Lower leg skin (tissue), 4 donors: ENCODE measurements around the gene ACKR4. TPM values are rescaled to one million over a fixed set of nuclear protein-coding genes. Genes with fewer than 3 reads are reported as not detected.

Experiments
- DNase-seq, 2 donors: peaks; one replicate each; pipeline ENCODE4 v3.0.0-alpha.2; 2019; ENCODE audit warnings: low spot score in 2 of 2
- H3K4me3 ChIP-seq: fragments of 200-600 bp; sonication (generic); 2 replicates; pipeline ENCODE4 v1.5.1; 2017; ENCODE audit warnings: mild to moderate bottlenecking, low read depth; ENCODE audit not compliant: poor library complexity, severe bottlenecking
- CTCF ChIP-seq, 3 donors: fragments of 450-650 bp; IDR thresholded peaks; one replicate each; pipeline ENCODE4 v1.5.1; 2016; ENCODE audit warnings: antibody characterized with exemption in 3 of 3, mild to moderate bottlenecking in 3 of 3, moderate library complexity in 2 of 3
- POLR2A ChIP-seq, 2 donors: fragments of 450-650 bp; IDR thresholded peaks; one replicate each; pipeline ENCODE4 v1.6.1; 2016 to 2017; ENCODE audit warnings: antibody characterized with exemption in 2 of 2, mild to moderate bottlenecking in 1 of 2, moderate library complexity in 1 of 2
- WGBS, 2 donors: methylation state at CpG; one replicate each; pipeline ENCODE4 v1.1.5; 2018; 5-methylcytosine and 5-hydroxymethylcytosine counted together
- intact Hi-C: fragments of 100-400 bp; cut with DNase I; formaldehyde crosslinking; loops from one replicate; pipeline ENCODE4 v1.15.0; 2023; ENCODE audit warnings: low total_unique reads
- total RNA-seq, 4 donors: library from RNA; depleted of rRNA; stranded (reverse); fragments of >200 nt; gene quantifications; one replicate each; pipeline ENCODE4 v1.1.0, GENCODE V29; 2016

The ACKR4 gene
- total RNA-seq, 4 donors from 2014 or later = 1.8 to 5.6 (median 4.9) TPM

- no peak for DNase-seq
- H3K4me3 ChIP-seq = no peak overlapping the region
- WGBS, 2 donors = 93 to 100% methylated on average over 1 of the region's 1 CpG
- TF ChIP-seq CTCF (IDR thresholded peaks at IDR 0.05) (no peak), POLR2A (IDR thresholded peaks at IDR 0.05) (no peak)
- intact Hi-C loops = loop anchor here (10.0 kb wide), 1 partner anchor 81 kb away; no protein-coding TSS in a partner anchor
Observed at GRCh38 chr3:132625613-132626012, 28.5 kb downstream of the ACKR4 start.

GRCh38 chr3:132626955-132627354, 29.9 kb downstream of the ACKR4 start:
- TF ChIP-seq POLR2A (IDR thresholded peaks at IDR 0.05) (no peak), CTCF (IDR thresholded peaks at IDR 0.05) (no peak)
- H3K4me3 ChIP-seq = no peak overlapping the region
- intact Hi-C loops = loop anchor here (10.0 kb wide), 1 partner anchor 82 kb away; no protein-coding TSS in a partner anchor
- no peak for DNase-seq
- 94 to 97% methylated on average over 6 of the region's 6 CpGs for WGBS, 2 donors

GRCh38 chr3:132628157-132628556, 31.1 kb downstream of the ACKR4 start:
- no peak overlapping the region for H3K4me3 ChIP-seq
- DNase-seq = no peak
- WGBS, 2 donors = 43 to 47% methylated on average over 2 of the region's 2 CpGs
- intact Hi-C loops = loop anchor here (10.0 kb wide), 1 partner anchor 83 kb away; no protein-coding TSS in a partner anchor
- TF ChIP-seq POLR2A (IDR thresholded peaks at IDR 0.05) (no peak), CTCF (IDR thresholded peaks at IDR 0.05) (no peak)

DNA sequence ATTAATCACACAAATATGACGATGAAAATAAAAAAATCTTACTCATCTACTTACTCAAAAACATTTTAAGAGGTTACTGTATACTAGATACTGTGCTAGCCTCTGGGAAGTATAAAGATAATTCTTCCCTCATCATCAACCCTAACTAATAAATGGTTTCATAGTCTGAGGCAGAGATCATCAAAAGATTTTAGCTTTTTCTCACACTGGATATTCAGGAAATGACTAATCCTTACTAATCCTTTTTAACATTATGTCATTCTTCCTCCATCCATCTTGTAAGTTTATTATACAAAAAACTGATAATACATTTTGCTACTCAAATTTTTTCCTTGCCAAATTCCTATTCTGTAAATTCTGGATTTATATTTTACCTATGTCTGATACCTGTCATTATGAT, 32.9 kb downstream of the ACKR4 start:
- WGBS, 2 donors = 33 to 43% methylated on average over 1 of the region's 1 CpG
- H3K4me3 ChIP-seq = no peak overlapping the region
- DNase-seq = no peak
- TF ChIP-seq POLR2A (IDR thresholded peaks at IDR 0.05) (no peak), CTCF (IDR thresholded peaks at IDR 0.05) (no peak)
- intact Hi-C loops = loop anchor here (10.0 kb wide), 1 partner anchor 85 kb away; no protein-coding TSS in a partner anchor

GRCh38 chr3:132630612-132631011, 33.5 kb downstream of the ACKR4 start:
- WGBS, 2 donors = 87 to 89% methylated on average over 7 of the region's 7 CpGs
- TF ChIP-seq CTCF (IDR thresholded peaks at IDR 0.05) = no peak
- DNase-seq = no peak
- H3K4me3 ChIP-seq = no peak overlapping the region
- intact Hi-C loops = no loop called here

DNA sequence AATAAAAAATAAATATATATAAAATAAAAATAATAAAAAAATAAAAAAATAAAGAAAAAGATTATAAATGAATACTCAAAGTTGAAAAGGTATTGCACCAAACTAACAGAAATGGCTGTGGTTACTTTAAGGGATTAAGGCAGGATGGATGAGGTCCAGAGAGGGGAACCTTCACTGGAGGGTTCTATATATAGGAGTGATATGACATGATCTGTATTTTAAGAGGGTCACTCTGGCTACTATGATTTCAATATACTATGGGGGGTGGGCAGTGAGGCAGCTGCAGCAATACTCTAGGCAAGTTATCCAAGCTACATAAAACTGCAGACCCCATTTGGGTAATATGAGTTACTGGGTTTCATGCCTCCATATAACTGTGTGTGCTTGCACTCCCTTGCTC, 38.0 kb downstream of the ACKR4 start:
- TF ChIP-seq POLR2A (IDR thresholded peaks at IDR 0.05) = no peak
- TF ChIP-seq CTCF (IDR thresholded peaks at IDR 0.05) = no peak
- DNase-seq = no peak
- intact Hi-C loops = no loop called here
- H3K4me3 ChIP-seq = no peak overlapping the region
